NCI-H1092 (cell line): ENCODE data around the gene FSHB.
"Not testable (repeated sequence)": the region's sequence is repeated elsewhere in the genome, so short reads cannot be mapped to it uniquely, and the experiment has no call there.

Source experiments
- DNase-seq: peaks from one replicate; lab custom pipeline; 2025; lab: John Stamatoyannopoulos, UW

The FSHB gene

DNA sequence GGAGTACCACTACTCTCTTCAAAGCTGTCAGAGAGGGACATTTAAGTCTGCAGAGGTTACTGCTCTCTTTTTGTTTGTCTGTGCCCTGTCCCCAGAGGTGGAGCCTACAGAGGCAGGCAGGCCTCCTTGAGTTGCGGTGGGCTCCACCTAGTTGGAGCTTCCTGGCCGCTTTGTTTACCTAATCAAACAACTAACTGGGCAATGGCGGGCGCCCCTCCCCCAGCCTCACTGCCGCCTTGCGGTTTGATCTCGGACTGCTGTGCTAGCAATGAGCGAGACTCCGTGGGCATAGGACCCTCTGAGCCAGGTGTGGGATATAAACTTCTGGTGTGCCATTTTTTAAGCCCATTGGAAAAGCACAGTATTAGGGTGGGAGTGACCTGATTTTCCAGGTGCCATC is 37.8 kb downstream of the FSHB start:
- DNase-seq, result not testable (repeated sequence)

DNA sequence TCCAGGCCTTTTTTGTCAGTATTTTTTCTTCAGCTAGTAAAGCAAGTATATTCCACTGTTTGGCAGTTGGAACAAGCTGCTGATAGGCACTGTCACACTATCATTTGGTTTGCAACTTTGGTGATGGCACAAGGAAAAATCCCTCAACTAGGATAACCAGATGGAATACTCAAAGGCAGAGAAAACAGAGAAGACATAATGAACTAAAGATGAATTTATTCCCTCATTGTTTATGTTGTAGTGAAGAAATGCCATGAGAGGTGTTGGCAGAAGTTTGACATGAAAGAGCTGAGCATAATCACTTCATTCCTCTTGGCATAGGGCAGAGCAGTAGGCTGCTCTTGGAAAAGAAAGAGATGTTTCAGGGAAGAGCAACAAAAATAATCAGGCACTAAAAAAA is 39.9 kb downstream of the FSHB start:
- DNase-seq, result no peak

DNA sequence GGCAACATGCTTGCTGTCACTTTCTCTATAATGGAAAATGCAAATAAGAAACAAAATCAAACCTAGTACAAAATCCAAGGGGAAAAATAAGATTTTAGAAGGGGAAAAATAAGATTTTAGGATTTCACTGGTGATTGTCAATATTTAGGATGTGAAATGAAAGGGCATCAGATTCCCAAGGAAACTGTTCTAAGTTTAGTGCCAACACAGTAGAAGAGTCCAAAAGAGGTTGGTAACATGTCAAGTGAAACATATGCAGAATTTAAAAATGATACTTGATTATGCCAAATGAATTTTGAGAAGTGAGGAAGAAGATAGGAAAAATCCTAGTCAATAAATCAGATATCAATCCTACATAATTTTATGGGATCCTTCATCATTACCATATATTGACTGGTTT is 46.4 kb downstream of the FSHB start:
- DNase-seq, result no peak

DNA sequence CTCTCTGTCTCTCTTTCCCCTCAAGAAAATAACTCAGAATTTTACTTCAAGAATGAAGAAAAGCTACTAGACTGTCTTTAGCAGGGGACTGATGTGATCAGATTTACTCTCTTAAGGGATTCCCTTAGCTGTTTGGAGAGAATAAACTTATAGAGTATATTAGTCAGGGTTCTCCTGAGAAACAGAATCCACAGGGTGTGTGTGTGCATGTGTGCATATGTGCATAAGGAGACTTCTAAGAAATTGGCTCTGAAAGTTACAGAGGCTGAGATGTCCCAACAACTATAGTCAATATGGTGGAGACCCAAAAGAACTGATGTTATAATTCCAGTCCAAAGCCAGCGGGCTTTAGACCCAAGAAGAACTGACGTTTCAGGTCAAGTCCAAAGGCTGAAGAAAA is 49.0 kb downstream of the FSHB start:
- DNase-seq, result no peak

DNA sequence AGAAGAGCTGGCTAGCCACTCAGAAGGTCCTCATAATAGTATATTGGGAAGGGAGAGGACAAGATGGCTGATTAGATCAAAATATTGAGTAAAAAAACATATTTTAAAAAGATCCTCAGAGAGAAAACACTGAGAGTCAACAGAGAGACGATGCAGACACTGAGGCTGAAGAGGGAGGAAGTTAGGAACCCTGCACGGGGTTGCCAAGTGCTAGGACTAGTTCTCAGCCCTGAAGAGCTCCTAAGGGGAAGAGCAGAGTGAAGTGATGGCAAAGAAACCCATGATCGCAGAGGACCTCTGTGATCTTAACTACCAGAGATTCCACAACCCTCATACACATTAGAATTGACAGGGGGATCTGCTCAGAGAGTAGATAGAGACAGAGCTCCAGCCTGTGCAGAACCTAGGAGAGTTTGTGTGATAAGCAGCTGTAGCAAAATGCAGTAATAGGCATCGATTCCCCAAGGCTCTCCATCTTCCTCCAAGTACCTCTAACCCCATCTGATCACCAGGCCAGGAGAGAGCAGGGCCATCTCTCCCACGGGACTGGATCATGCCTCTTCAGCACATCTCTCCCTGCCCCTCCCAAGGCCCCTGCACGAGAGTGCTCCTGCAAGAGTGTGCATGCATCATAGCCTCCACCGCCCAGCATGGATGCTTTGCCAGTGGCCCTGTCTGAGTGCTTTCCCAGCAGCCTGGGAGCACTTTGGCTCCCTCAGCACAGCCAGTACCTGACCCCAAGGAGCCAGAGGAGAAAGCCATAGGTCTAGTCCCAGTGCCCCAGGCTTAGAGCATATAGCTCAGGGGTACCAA is 50.9 kb downstream of the FSHB start:
- no peak for DNase-seq

DNA sequence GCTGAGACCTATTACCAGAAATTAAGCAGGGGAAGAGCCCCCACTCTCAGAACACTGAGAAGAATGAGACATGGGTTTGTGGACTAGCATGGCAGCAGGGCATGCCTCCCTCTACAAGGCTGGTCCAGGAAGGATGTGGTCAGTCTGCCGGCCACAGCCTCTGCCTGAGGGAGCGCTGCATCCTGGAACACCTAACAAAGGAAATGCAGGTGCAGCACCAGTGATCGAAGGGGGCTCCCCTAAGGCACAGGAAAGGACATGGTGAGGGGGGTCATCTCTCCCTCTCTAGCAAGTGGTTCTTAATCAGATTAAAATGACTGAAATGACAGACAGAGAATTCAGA is 51.4 kb downstream of the FSHB start:
- DNase-seq, result no peak
